GM19455 (cell line): ENCODE measurements around the gene RLN2.
"Not testable (repeated sequence)": the region's sequence is repeated elsewhere in the genome, so short reads cannot be mapped to it uniquely, and the experiment has no call there.

Experiments used
- ATAC-seq: cut with Tn5 transposase; IDR thresholded peaks from one replicate; pipeline ENCODE4 v1.9.1; 2021; ENCODE audit not compliant: unreplicated experiment

RLN2 gene, protein sequence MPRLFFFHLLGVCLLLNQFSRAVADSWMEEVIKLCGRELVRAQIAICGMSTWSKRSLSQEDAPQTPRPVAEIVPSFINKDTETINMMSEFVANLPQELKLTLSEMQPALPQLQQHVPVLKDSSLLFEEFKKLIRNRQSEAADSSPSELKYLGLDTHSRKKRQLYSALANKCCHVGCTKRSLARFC

DNA sequence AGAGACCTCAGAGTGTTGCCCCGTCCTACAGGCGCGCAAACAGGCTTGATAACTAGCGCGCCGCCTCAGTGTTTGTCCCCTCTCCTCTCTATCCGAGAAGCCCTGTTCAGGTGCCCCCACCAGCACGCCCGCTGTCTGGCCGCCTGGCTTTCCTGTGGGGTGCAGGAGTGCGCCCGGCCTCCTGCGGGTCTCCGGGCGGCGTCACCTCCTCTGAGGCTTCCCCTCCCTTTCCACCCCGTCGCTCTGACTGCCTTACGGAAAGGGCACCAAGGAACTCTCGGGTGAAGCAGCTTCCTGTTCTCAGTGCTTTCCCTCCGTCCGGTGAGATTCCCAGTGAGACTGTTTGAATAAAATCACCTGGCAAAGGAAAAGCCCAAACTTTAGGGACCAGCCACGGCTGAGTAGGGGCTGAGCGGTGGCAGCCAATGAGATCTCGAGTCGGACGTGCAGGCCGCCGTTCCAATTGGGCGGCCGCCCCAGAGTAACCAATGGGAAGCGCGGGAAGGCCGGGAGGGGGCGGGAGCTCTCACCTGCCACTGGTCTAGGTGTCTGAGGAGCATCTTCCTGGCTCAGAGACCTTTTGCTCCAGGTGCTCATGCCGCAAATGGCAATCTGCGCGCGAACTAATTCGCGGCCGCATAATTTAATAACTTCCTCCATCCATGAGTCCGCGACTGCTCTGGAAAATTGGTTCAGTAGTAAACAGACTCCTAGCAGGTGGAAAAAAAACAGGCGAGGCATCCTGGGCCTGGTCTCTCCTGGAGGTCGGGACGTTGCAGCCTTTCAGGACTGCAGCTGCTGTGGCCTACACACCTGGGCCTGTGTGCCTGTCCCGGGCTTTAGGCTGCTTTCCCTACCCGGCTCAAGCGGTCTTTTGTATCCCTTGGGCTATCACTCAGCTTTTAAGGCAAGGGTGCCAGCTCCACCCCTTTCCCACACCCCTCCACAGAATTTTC lies at the start of gene RLN2:
RLN2 (minus strand) TSS at position 877 of the 956 bp plus-strand sequence; CDS start at position 741, 136 bp downstream.
- peak; percentile 100 for ATAC-seq

DNA sequence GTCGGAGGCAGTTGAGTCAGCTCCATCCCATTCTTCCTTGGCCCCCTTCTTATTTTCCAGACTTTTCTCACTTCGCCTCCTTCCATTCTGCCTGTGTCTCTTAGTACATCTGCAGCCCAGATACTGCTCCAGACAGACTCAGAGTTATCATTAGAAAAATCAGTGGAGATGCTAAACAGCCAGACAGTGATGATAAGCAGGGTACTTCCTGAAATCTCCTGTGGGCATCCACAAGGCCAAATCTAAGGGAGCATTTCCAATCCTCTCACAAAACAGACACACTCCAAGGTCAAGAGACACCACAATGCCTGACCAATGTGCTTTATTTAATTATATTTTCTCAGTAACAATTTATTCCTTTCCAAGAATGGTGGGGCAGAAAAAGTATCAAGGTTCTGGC lies 49.7 kb upstream of the RLN2 start:
- no peak for ATAC-seq

DNA sequence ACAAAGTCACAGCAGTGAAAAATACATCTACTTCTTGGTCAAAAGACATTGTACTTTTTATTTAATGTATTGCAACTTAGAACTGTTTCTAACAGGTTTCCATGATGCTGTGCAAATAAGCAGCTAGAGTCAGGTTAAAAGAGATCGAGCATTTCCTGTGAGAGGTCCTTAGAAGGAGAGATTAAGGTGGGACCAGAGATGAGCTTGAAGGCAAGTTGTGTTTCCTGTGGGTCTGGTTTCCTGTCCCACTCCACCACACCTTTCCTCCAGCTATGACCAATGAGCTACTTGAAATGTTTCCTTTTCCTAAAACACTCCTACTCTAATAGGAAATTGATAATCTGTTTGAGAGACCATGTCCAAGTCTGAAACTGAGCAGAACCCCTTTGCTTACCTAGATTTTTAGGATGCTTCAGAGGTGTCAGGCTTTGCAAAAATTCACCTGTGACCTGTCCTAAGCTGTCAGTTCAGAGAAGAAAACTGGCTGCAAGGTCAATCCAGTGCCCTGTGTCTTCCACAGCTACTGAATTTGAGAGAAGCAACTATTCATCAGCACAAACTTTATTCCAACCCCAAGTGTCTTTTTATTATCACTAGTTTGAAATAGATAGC lies 48.2 kb upstream of the RLN2 start:
- ATAC-seq, result no peak

DNA sequence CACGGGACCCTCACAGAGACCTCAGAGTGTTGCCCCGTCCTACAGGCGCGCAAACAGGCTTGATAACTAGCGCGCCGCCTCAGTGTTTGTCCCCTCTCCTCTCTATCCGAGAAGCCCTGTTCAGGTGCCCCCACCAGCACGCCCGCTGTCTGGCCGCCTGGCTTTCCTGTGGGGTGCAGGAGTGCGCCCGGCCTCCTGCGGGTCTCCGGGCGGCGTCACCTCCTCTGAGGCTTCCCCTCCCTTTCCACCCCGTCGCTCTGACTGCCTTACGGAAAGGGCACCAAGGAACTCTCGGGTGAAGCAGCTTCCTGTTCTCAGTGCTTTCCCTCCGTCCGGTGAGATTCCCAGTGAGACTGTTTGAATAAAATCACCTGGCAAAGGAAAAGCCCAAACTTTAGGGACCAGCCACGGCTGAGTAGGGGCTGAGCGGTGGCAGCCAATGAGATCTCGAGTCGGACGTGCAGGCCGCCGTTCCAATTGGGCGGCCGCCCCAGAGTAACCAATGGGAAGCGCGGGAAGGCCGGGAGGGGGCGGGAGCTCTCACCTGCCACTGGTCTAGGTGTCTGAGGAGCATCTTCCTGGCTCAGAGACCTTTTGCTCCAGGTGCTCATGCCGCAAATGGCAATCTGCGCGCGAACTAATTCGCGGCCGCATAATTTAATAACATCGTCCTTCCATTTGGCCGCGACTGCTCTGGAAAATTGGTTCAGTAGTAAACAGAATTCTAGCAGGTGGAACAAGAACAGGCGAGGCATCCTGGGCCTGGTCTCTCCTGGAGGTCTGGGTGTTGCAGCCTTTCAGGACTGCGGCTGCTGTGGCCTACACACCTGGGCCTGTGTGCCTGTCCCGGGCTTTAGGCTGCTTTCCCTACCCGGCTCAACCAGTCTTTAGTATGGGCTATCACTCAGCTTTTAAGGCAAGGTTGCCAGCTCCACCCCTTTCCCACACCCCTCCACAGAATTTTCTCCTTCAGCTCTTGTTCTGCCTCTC lies 34.8 kb upstream of the RLN2 start, which contains the start of gene RLN1:
RLN1 (minus strand) TSS at position 885 of the 990 bp plus-strand sequence; CDS start at position 755, 130 bp downstream.
- ATAC-seq, result peak; percentile 99

DNA sequence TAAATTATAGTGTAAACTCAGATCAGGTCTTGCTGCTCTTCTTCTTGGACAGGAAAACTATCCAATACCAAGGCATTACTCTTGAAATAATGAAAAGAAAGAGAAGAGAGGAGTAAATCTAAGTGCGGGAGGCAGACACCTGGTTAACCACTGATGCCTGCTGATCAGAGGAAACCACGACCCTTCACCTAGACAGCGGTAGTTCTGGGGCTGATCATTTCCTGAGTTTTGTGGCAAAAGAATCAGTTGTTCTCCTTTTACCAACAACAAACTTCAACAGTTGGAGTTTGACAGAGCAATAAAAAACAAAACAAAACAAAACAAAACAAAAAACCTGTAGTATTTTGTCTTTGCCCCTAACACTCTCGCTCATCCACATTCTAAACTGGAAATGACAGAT lies 32.2 kb upstream of the RLN2 start:
- ATAC-seq, result no peak

DNA sequence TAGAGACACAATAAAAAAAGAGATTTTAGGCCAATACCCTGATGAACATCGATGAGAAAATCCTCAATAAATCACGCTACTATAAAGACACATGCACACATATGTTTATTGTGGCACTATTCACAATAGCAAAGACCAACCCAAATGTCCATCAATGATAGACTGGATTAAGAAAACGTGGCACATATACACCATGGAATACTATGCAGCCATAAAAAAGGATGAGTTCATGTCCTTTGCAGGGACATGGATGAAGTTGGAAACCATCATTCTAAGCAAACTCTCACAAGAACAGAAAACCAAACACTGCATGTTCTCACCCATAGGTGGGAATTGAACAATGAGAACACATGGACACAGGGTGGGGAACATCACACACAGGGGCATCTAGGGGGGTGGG lies 26.8 kb upstream of the RLN2 start:
- ATAC-seq, result not testable (repeated sequence)

DNA sequence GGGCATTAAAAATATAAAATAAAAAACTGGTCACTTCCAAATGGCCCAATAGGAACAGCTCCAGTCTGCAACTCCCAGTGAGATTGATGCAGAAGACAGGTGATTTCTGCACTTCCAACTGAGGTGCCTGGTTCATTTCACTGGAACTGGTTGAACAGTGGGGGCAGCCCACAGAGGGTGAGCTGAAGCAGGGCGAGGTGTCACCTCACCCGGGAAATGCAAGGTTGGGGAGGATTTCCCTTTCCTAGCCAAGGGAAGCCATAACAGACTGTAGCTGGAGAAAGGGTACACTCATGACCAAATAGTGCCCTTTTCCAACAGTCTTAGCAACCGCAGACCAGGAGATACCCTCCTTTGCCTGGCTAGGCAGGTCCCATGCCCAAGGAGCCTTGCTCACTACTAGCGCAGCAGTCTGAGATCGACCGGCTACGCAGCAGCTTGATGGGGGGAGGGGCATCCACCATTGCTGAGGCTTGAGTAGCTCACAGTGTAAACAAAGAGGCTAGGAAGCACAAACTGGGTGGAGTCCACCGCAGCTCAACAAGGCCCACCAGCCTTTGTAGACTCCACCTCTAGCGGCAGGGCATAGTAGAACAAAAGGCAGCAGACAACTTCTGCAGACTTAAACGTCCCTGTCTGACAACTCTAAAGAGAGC lies 22.5 kb upstream of the RLN2 start:
- ATAC-seq, result no peak

DNA sequence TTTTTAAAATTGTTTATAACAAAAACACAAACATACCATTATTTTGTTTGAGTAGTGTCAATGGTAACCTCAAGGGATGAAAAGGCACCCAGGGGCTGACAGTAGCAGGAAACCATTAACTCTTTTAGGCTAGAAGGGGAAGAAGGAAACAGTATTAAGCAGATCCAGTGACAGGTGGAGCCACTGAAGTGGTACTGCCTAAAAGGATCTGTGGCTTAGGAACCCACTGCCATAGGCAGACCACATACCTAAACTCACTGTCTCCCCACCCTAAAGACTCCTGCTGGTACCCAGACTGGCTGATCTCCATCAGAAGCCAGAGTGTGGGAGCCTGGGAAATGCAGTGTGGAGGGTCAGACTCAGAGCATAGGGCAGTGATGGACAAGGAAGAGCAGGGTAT lies 21.7 kb upstream of the RLN2 start:
- ATAC-seq, result no peak

DNA sequence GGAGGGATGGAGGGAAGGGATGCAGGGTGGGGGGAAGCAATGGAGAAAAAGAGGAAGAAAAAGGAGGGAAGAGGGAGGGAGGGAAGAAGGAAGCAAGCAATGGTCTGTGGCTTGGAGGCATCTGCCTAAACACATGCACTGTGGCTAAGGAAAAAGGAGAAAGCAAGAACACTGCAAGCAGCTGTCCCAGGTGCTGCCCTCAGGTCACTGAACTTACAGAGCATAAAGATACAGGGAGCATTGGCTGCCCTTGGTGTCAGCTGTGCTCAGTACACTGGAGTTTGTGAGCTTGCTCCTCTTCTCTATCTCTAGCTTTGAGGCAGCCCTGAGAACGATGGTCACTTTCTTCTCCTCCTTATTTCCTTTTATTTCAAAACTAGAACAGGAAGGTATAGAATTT lies 17.1 kb upstream of the RLN2 start:
- not testable (repeated sequence) for ATAC-seq

DNA sequence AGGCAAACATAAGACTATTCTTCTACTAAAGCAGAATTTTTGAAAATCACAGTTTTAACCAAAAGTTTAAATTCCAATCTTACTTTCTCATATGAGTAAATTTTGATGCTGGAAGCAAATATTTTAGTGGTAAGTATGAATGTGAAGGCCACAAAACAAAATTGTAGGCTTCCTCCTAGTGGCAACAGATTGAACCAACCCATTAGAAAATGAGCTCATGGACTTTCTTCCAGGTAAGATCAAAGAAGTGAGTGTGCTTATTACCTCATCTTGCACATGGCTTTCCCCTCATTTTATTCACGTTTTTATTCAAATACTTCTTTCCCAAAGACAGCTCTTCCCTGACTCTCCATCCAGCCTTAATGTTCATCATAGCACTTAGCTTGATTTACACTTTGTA lies 16.5 kb upstream of the RLN2 start:
- ATAC-seq, result no peak

DNA sequence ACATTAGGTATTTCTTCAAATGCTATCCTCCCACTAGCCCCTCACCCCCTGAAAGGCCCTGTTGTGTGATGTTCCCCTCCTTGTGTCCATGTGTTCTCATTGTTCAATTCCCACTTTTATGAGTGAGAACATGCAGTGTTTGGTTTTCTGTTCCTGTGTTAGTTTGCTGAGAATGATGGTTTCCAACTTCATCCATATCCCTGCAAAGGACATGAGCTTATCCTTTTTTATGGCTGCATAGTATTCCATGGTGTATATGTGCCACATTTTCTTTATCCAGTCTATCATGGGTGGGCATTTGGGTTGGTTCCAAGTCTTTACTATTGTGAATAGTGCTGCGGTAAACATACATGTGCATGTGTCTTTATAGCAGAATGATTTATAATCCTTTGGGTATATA lies 11.9 kb upstream of the RLN2 start:
- not testable (repeated sequence) for ATAC-seq

DNA sequence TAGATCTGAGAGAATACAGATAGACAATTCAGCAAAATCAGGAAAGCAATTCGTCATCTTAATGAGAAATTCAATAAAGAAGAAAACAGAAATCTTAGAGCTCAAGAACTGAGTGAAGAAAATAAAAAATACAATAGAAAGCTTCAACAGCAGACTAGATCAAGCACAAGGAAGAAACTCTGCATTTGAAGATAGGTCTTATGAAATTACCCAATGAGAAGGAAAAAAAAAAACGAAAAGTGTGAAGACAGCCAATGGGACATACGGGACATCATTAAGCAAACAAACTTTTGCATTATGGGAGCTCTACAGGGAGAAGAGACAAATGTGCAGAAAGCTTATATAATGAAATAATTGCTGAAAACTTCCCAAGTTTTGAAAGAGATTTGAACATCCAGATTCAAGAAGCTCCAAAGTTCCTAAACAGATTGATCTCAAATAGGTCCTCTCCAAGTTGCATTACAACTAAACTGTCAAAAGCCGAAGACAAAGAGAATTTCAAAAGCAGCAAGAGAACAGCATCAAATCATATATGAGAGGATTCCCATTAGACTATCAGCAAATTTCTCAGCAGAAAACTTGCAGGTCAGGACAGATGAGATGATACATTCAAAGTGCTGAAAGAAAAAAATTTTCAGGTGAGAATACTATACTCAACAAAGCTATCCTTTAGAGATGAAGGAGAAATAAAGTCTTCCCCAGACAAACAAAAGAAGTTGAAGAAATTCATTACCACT lies 10.8 kb upstream of the RLN2 start:
- ATAC-seq, result no peak

DNA sequence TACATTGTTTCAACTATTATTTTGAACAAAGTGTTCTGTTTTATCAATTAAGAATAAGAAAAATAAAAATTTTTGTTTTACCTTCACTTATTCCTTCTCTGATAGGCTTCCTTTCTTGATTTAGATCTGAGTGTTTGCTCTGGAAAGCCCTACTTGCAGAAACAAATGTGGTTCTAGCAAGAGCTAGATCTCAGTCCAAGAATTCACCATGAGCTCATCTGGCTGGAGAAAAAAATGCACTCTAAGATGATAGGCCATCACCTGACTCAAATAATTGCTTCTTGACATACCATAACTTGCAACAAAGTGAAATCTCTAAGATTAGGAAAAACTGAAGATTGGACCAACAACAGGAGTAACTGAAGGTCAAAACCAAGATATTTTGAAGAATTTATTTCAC lies 6.3 kb upstream of the RLN2 start:
- no peak for ATAC-seq

DNA sequence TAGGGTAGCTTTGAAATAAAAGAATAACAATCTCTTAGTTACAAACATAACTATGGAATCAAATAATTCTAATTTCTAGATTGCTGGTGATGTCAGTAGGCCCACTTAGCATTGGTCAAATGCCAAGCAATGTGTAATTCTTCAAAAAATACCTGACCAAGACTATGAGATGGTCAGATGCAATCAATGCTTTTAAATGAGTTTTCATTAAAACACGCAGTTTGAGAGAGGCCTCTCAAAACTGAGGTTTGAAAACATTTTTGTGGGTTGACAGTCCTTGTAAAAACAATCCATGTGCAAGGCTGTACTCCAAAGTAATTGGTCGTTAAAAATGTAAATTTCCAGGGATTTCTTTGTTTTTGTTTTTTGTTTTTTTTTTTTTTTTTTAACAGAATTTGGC lies 1.2 kb upstream of the RLN2 start:
- no peak for ATAC-seq

DNA sequence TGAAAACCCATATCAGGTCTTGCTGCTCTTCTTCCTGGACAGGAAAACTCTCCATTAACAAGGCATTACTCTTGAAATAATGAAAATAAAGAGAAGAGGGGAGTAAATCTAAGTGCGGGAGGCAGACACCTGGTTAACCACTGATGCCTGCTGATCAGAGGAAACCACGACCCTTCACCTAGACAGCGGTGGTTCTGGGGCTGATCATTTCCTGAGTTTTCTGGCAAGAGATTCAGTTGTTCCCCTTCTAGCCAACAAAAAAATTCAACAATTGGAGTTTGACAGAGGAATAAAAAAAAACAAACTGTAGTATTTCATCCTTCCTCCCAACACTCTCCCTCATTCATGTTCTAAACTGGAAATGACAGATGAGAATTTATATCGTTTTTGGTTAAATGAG lies 3.0 kb downstream of the RLN2 start:
- ATAC-seq, result no peak

DNA sequence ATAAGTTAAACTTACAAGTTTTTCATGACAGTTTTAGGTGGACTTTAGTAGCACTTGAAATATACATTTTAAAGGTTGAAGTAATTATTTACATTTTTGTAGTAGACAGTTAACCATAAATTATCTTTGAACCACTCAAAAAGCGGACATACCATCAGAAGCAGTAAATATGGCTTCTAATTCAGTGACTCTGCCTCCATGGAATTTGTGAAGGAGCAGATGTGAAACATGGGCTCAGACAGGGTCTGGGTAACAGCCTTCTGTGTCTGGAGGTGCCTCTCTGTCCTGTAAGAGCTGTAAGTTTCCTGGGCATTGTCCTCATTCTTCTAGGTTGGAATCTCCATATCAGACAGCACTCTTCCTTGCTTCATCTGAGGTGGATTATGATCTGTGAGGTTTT lies 12.4 kb downstream of the RLN2 start:
- ATAC-seq, result no peak

DNA sequence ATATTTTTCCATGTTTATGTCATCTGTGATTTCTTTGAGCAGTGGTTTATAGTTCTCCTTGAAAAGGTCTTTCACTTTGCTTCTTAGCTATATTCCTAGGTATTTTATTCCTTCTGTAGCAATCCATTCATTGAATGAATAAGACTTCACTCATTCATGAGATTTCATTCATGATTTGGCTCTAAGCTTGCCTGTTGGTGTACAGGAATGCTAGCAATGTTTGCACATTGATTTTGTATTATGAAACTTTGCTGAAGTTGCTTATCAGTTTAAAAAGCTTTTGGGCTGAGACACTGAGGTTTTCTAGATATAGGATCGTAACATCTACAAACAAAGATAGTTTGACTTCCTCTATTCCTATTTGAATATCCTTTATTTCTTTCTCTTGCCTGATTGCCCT lies 15.9 kb downstream of the RLN2 start:
- no peak for ATAC-seq

DNA sequence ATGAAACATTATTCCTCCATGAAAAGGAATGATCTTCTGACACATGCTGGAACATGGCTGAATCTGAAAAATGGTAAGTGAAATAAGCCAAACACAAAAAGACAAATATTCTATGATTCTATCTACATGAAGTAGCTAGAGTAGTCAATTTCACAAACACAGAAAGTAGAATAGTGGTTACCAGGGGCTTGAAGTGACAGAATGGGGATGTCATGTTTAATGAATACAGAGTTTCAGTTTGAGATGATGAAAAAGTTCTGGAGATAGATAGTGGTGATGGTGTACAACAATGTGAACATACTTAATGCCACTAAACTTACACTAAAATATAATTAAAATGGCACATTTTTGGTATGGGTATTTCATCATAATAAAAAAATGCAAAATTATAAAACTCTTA lies 18.3 kb downstream of the RLN2 start:
- no peak for ATAC-seq

DNA sequence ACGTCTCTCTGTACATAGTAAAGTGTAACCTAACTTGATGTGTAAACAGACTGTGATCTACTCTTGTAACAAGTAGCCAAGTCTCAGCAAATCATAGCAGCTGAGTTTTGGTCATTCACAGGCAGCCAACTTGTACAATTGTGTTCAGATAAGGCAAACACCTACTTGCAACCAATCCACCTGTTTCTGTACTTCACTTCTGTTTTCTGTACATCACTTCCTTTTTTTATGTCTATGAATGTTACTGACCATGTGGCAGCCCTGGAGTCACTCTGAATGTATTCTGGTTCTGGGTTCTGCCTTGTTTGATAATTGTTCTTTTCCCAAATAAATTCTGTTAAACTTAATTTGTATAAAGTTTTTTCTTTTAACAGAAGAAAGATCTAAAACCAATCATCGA lies 26.0 kb downstream of the RLN2 start:
- ATAC-seq, result no peak
